Measurements from ENCODE around the gene UPK3BL2.
"Not testable (repeated sequence)": the region's sequence is repeated elsewhere in the genome, so short reads cannot be mapped to it uniquely, and the experiment has no call there.

UPK3BL2 gene

DNA sequence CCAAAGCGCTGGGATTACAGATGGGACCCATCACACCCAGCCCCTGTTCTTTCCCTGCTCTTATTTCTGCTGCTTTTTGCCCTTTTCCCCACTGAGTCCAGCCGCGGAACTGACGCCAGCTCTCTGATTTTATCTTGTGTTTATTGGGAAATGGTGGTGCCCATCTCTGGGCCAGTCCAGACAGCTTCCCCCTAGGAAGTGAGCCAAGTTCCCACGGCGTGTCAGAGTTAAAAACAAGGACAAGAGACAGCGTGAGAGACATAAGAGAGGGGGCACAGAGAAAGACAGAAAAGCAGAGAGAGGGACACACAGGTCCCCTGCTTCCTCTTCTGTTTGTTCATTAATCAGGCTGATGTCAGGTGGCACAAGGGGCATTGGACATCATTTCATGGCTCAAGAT, 11.9 kb downstream of the UPK3BL2 start:
- DNase-seq (ENCODE audit: low spot score), result not testable (repeated sequence)

- not testable (repeated sequence) for DNase-seq (ENCODE audit: low spot score)
These were observed 15.4 kb downstream of the UPK3BL2 start for GRCh38 chr7:102527822-102528793.

DNA sequence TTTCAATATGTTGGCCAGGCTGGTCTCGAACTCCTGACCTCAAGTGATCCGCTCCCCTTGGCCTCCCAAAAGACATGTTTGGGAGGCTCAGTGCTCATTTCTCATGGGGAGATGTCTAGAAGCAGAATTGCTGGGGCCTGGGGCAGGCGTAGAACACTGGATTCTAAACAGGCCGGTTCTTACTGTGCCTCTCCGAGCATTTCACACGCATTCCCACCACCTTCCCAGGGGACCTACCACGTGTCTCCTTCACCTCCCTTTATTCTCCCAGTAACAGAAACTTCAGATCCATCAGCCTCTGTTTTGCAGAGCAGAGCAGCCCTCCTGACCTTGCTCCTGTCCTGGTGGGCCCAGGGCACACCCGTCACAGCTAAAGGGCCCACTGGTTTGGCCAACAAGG, 16.3 kb downstream of the UPK3BL2 start:
- DNase-seq (ENCODE audit: low spot score), result not testable (repeated sequence)

DNA sequence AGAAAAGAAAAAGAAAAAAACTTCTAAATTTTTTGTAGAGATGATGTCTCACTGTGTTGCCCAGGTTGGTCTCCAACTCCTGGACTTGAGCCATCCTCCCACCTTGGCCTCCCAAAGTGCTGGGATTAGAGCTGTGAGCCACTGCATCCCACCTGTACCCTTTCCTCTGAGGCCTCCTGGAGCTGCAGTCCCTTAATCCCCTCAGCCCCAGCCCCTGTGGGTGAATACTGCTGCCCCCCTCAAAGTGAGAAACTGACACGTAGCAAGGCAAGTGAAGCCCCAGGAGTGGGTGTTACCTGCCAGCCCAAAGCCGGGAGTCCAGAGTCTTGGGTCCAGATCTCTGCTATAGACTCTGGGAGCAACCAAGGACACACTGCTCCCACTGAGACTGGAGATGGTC, 18.7 kb downstream of the UPK3BL2 start:
- DNase-seq (ENCODE audit: low spot score), result not testable (repeated sequence)

- not testable (repeated sequence) for DNase-seq (ENCODE audit: low spot score)
These were observed 22.7 kb downstream of the UPK3BL2 start for GRCh38 chr7:102520797-102521196.

DNA sequence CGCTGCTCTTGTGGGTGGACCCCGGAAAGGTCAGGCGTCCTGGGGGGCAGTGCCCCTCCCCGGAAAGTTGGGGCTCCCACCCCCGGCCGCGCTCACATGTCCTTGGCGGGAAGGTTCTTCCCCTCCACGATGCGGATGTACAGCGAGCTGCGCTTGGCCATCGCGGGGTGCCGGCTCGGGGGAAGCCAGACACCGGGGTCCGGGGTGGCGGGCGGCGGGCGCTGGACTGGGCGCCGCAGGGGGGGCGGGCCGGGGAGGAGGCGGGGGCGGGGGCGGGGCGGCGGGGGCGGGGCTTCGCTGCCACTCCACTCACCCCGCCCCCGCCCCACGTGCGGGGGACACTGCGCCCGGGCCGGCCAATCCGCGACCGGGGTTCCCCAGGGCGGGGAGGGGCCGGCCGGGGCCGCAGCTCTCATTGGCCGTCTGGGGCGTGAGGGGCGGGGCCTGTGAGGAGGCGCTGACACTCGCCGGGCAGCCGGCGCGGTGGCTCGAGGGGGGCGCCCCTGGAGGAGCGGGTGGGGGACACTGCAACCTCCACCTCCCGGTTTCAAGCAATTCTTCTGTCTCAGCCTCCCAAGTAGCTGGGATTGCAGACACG, 25.8 kb downstream of the UPK3BL2 start, which contains the start of gene RASA4B:
TSS of gene RASA4B (minus strand) at position 228 of the 598 bp plus-strand sequence. CDS start at position 161, 67 bp downstream.
- peak; percentile 6 for DNase-seq (ENCODE audit: low spot score)

- not testable (repeated sequence) for DNase-seq (ENCODE audit: low spot score)
These were observed 26.5 kb downstream of the UPK3BL2 start for GRCh38 chr7:102516951-102517350.

GRCh38 chr7:102515889-102516288, 27.6 kb downstream of the UPK3BL2 start:
- DNase-seq (ENCODE audit: low spot score), result not testable (repeated sequence)

GRCh38 chr7:102514881-102515721, 28.4 kb downstream of the UPK3BL2 start:
- DNase-seq (ENCODE audit: low spot score), result not testable (repeated sequence)

GRCh38 chr7:102512642-102513221, 30.8 kb downstream of the UPK3BL2 start:
- peak; percentile 56 for DNase-seq (ENCODE audit: low spot score)

GRCh38 chr7:102511860-102512522, 31.5 kb downstream of the UPK3BL2 start:
- DNase-seq (ENCODE audit: low spot score), result not testable (repeated sequence)

GRCh38 chr7:102510575-102510974, 32.9 kb downstream of the UPK3BL2 start:
- DNase-seq (ENCODE audit: low spot score), result not testable (repeated sequence)

DNA sequence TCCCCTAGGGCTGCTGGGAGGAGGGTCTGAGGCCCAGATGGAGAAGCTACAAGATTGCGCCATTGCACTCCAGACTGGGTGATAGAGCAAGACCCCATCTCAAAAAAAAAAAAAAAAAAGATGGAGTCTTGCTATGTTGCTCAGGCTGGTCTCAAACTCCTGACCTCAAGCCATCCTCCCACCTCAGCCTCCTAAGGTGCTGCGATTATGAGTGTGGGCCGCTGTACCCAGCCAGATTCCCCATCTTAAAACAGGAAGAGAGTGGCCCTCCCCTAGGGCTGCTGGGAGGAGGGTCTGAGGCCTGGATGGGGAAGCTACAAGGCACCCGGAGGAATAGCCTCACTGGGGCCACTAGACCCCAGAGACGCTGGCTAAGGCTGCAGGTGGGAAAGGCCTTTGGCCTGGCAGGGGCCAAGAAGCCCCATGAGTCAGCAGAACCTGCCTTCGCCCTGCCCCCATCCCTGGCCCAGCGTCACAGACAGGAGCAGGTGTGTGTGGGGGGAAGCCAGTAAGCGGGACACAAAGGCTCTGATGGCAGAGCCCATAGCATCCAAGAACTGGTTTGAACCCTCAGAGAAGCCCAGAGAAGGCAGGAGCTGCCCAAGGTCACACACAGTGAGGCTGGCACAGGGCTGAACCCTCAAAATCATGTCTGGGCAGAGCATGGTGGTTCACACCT, 35.9 kb downstream of the UPK3BL2 start:
- not testable (repeated sequence) for DNase-seq (ENCODE audit: low spot score)

DNA sequence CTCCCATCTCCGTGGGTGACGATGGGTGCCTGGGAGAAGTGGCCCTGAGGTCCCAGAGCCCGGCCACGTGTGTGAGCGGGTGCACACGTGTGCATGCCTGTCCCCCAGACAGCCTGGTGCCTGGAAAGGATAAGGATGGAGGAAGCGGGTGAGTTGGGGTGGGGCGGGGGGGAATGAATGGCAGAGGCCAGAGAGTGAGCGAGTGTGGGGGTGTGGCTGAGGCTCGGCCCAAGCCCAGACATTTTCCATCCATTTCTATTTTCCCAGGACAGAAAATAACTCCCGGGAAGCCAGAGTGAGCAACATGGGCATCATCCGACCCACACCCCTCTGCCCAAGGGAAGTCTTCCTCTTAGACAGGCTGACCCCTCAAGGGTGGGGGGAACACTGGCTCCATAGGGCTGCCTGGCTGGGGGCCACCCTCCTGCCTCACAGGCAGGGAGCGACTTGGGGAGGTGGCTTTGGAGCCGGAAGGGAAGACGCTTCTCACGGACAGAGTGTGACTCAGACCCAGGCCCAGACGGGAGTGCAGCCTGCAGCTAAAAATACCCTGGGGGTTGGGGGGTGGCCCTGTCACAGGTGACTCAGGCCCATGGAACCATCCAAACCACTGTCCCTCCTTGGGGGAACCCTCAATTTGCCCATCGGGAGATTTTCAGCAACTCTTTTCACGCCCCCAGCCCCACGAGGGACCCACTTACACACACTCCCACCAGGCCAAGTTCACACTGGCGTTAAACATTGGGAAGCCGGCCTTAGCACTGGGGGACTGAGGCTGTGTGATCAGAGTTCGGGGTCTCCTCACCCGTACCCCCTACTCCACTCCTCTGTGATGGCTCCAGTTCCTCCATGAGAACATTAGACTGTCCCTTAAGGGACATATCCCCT, 38.0 kb downstream of the UPK3BL2 start:
- DNase-seq (ENCODE audit: low spot score), result not testable (repeated sequence)

- DNase-seq (ENCODE audit: low spot score), result not testable (repeated sequence)
These were observed 40.4 kb downstream of the UPK3BL2 start for GRCh38 chr7:102503141-102503540.

GRCh38 chr7:102498321-102498720, 45.2 kb downstream of the UPK3BL2 start:
- not testable (repeated sequence) for DNase-seq (ENCODE audit: low spot score)

GRCh38 chr7:102497308-102497707, 46.2 kb downstream of the UPK3BL2 start:
- not testable (repeated sequence) for DNase-seq (ENCODE audit: low spot score)

GRCh38 chr7:102496861-102497260, 46.6 kb downstream of the UPK3BL2 start:
- not testable (repeated sequence) for DNase-seq (ENCODE audit: low spot score)

DNA sequence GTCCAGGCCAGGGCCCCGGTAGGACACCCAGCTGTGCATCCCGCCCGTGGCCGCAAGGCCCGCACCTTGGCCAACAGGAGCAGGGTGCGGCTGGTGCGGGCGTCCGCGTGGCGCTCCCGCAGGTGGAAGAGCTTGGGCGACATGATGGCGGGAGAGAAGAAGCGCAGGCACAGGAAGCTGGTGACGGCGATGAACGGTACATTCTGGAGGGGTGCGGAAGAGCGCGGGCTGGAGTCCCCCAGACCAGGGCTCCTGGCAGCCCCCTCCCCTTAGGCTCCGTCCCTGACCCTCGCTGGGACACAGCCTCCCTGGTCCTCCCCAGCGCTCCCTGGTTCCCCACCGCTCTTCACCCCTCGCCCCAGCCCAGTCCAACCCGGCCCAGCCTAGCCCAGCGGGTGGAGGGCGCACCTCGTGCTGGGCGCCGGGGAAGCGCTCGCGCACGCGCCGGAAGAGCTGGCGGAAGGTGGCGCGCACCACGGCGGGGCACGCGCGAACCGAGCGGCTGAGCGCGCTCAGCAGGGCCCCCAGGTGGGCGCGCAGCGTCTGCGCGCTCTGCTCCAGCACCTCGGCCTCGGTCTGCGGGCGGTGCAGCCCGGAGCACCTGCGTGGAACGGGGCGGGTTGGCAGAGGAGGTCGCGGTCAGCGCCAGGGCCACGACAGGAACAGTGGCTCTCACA, 48.9 kb downstream of the UPK3BL2 start:
- DNase-seq (ENCODE audit: low spot score), result not testable (repeated sequence)
